IMR-90 (cell line): ENCODE results near the gene INSYN1.

Source experiments
- BHLHE40 ChIP-seq: fragments of 150-350 bp; IDR thresholded peaks from 2 replicates; pipeline ENCODE4 v1.6.1; 2016; ENCODE audit warnings: mild to moderate bottlenecking, low read depth, low read length
- CHD1 ChIP-seq: IDR thresholded peaks from 2 replicates; pipeline ENCODE4 v1.6.1; 2012; ENCODE audit warnings: low read depth, low read length, improper control_type of control experiment
- CTCF ChIP-seq: conservative IDR thresholded peaks from 2 replicates; pipeline ENCODE4 v1.5.1; 2012; ENCODE audit warnings: mild to moderate bottlenecking, low read depth, low read length, improper control_type of control experiment
- ELK1 ChIP-seq: fragments of 150-350 bp; IDR thresholded peaks from 2 replicates; pipeline ENCODE4 v1.6.1; 2016; ENCODE audit warnings: low read depth, mild to moderate bottlenecking, low read length, moderate library complexity, borderline replicate concordance
- FOS ChIP-seq: fragments of 150-350 bp; IDR thresholded peaks from 2 replicates; pipeline ENCODE4 v1.6.1; 2016; ENCODE audit warnings: low read depth, low read length
- MAFK ChIP-seq: IDR thresholded peaks from 2 replicates; pipeline ENCODE4 v1.6.1; 2012; ENCODE audit warnings: low read depth, low read length, improper control_type of control experiment
- MAZ ChIP-seq: IDR thresholded peaks from 2 replicates; pipeline ENCODE4 v1.6.1; 2012; ENCODE audit warnings: low read depth, mild to moderate bottlenecking, low read length, improper control_type of control experiment, moderate library complexity, borderline replicate concordance
- MXI1 ChIP-seq: IDR thresholded peaks from 2 replicates; pipeline ENCODE4 v1.6.1; 2012; ENCODE audit warnings: low read depth, mild to moderate bottlenecking, low read length, moderate library complexity, borderline replicate concordance
- POLR2A ChIP-seq: IDR thresholded peaks from 2 replicates; pipeline ENCODE4 v1.6.1; 2012; ENCODE audit warnings: mild to moderate bottlenecking, low read depth, low read length
- RAD21 ChIP-seq: IDR thresholded peaks from 2 replicates; pipeline ENCODE4 v1.6.1; 2012; ENCODE audit warnings: low read length, improper control_type of control experiment
- SMC3 ChIP-seq: fragments of 150-350 bp; IDR thresholded peaks from 2 replicates; pipeline ENCODE4 v1.6.1; 2016; ENCODE audit warnings: low read depth, mild to moderate bottlenecking, antibody characterized with exemption, low read length, moderate library complexity

GRCh38 chr15:73744293-73744692 lies 8.9 kb downstream of the INSYN1 start:
- TF ChIP-seq BHLHE40 (no peak), POLR2A (no peak), SMC3 (no peak), CTCF (no peak), CHD1 (no peak), MXI1 (no peak), RAD21 (no peak), FOS (no peak), MAFK (no peak), ELK1 (no peak), MAZ (no peak)
